ENCODE results near the gene MIER2. TPM values are rescaled to one million over a fixed set of nuclear protein-coding genes. Genes with fewer than 3 reads are reported as not detected.
A peak's percentile ranks its signal among the peaks of the same experiment; 100 is the strongest.

The MIER2 gene
- total RNA-seq, 1 donor from 2014 or later = 47.3 TPM

- H3K4me3 Mint-ChIP-seq (ENCODE audit: unreplicated experiment) = no peak overlapping the region
- no peak overlapping the region for H3K27ac Mint-ChIP-seq (ENCODE audit: unreplicated experiment)
- TF ChIP-seq, protein P1, sequence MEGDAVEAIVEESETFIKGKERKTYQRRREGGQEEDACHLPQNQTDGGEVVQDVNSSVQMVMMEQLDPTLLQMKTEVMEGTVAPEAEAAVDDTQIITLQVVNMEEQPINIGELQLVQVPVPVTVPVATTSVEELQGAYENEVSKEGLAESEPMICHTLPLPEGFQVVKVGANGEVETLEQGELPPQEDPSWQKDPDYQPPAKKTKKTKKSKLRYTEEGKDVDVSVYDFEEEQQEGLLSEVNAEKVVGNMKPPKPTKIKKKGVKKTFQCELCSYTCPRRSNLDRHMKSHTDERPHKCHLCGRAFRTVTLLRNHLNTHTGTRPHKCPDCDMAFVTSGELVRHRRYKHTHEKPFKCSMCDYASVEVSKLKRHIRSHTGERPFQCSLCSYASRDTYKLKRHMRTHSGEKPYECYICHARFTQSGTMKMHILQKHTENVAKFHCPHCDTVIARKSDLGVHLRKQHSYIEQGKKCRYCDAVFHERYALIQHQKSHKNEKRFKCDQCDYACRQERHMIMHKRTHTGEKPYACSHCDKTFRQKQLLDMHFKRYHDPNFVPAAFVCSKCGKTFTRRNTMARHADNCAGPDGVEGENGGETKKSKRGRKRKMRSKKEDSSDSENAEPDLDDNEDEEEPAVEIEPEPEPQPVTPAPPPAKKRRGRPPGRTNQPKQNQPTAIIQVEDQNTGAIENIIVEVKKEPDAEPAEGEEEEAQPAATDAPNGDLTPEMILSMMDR (IDR thresholded peaks at IDR 0.05; ENCODE audit: partially characterized antibody, unreplicated experiment) = no peak
- H3K36me3 Mint-ChIP-seq (ENCODE audit: unreplicated experiment) = no peaks in the 10 kb centered on the region
- H3K27me3 Mint-ChIP-seq (ENCODE audit: unreplicated experiment) = peaks cover 11% of the 10 kb centered on the region
- H3K9me3 Mint-ChIP-seq (ENCODE audit: unreplicated experiment) = peaks cover 9% of the 10 kb centered on the region
- H3K4me1 Mint-ChIP-seq (ENCODE audit: low read depth, unreplicated experiment) = peaks cover 16% of the 10 kb centered on the region
- DNase-seq = no peak
Observed at GRCh38 chr19:374886-375235, 30.3 kb upstream of the MIER2 start.

GRCh38 chr19:374183-374885, 29.7 kb upstream of the MIER2 start:
- Mint-ChIP-seq H3K27me3 (ENCODE audit: unreplicated experiment) (peaks cover 11% of the 10 kb centered on the region), H3K4me3 (ENCODE audit: unreplicated experiment) (no peak overlapping the region), H3K4me1 (ENCODE audit: low read depth, unreplicated experiment) (peaks cover 16% of the 10 kb centered on the region), H3K36me3 (ENCODE audit: unreplicated experiment) (no peaks in the 10 kb centered on the region), H3K27ac (ENCODE audit: unreplicated experiment) (no peak overlapping the region), H3K9me3 (ENCODE audit: unreplicated experiment) (peaks cover 8% of the 10 kb centered on the region)
- no peak for DNase-seq
- TF ChIP-seq, protein P1 (IDR thresholded peaks at IDR 0.05; ENCODE audit: partially characterized antibody, unreplicated experiment) = no peak

DNA sequence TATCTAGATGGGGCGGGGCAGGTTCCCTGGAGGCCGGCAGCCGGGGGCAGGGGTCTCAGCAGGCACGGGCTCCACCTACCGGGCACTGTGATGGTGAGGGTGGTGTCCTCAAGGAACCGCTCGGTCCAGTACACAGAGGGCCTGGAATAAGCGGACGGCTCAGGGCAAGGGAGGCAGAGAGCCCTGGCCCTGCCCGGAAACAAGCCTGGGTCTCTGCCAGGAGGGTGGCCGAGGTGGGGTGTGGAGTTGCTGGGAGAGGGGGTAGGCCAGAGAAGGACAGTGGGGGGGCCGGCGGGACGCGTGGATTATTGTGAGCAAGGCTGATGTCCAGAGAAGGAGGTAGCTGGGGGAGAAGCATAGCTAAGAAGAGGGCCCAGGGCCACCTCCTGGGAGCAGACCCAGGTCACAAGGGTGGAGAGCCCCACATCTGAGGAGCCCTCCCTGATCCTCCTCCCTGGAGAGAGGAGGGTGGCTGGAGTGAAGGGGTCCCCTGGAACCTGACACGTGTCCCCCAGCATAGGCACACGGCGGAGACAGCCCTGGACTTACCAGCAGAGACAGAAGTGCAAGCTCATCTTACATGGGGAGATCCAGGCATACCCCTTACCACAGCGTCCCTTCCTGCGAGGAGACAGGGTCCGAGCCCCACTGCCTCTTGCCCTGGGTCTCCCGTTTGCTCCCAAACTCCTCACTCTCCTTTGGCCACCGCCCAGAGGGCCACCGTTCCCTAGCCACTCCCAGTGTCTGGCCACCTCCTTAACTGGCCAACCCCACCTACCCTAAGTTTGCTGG, 29.0 kb upstream of the MIER2 start:
- H3K9me3 Mint-ChIP-seq (ENCODE audit: unreplicated experiment) = peaks cover 5% of the 10 kb centered on the region
- peaks cover 16% of the 10 kb centered on the region for H3K4me1 Mint-ChIP-seq (ENCODE audit: low read depth, unreplicated experiment)
- peaks cover 11% of the 10 kb centered on the region for H3K27me3 Mint-ChIP-seq (ENCODE audit: unreplicated experiment)
- H3K27ac Mint-ChIP-seq (ENCODE audit: unreplicated experiment) = no peak overlapping the region
- TF ChIP-seq, protein P1 (IDR thresholded peaks at IDR 0.05; ENCODE audit: partially characterized antibody, unreplicated experiment) = no peak
- H3K36me3 Mint-ChIP-seq (ENCODE audit: unreplicated experiment) = peaks cover 5% of the 10 kb centered on the region
- H3K4me3 Mint-ChIP-seq (ENCODE audit: unreplicated experiment) = no peak overlapping the region
- no peak for DNase-seq

- peaks cover 5% of the 10 kb centered on the region for H3K9me3 Mint-ChIP-seq (ENCODE audit: unreplicated experiment)
- DNase-seq = no peak
- H3K27me3 Mint-ChIP-seq (ENCODE audit: unreplicated experiment) = peaks cover 11% of the 10 kb centered on the region
- H3K4me3 Mint-ChIP-seq (ENCODE audit: unreplicated experiment) = no peak overlapping the region
- H3K4me1 Mint-ChIP-seq (ENCODE audit: low read depth, unreplicated experiment) = peaks cover 18% of the 10 kb centered on the region
- peak overlapping the region; percentile 49 for H3K27ac Mint-ChIP-seq (ENCODE audit: unreplicated experiment)
- peaks cover 5% of the 10 kb centered on the region for H3K36me3 Mint-ChIP-seq (ENCODE audit: unreplicated experiment)
- TF ChIP-seq, protein P1 (IDR thresholded peaks at IDR 0.05; ENCODE audit: partially characterized antibody, unreplicated experiment) = no peak
Observed at GRCh38 chr19:372306-372890, 27.8 kb upstream of the MIER2 start.

All from glutamatergic neuron (in vitro differentiated cells).